ENCODE measurements around the gene LEPROT. TPM values are rescaled to one million over a fixed set of nuclear protein-coding genes. Genes with fewer than 3 reads are reported as not detected.

Gene LEPROT
- total RNA-seq, 1 donor from 2014 or later: 31.0 TPM

- H3K4me3 Mint-ChIP-seq: no peak overlapping the region
- peaks cover 4% of the 10 kb centered on the region for H3K4me1 Mint-ChIP-seq
- no peak for TF ChIP-seq CTCF (conservative IDR thresholded peaks at IDR 0.05)
- no peak overlapping the region for H3K27ac Mint-ChIP-seq (ENCODE audit: unreplicated experiment)
- H3K9me3 Mint-ChIP-seq: no peaks in the 10 kb centered on the region
- H3K36me3 Mint-ChIP-seq (ENCODE audit: low read depth): no peaks in the 10 kb centered on the region
- no peak for DNase-seq (ENCODE audit: low read depth, low spot score)
- no peaks in the 10 kb centered on the region for H3K27me3 Mint-ChIP-seq (ENCODE audit: low read depth)
These were observed 58.0 kb downstream of the LEPROT start for GRCh38 chr1:65478379-65479026.

GRCh38 chr1:65479554-65480204 lies 59.2 kb downstream of the LEPROT start:
- no peak for TF ChIP-seq CTCF (conservative IDR thresholded peaks at IDR 0.05)
- Mint-ChIP-seq H3K36me3 (ENCODE audit: low read depth) (no peaks in the 10 kb centered on the region), H3K4me1 (peaks cover 4% of the 10 kb centered on the region), H3K4me3 (no peak overlapping the region), H3K27ac (ENCODE audit: unreplicated experiment) (no peak overlapping the region), H3K27me3 (ENCODE audit: low read depth) (no peaks in the 10 kb centered on the region), H3K9me3 (no peaks in the 10 kb centered on the region)
- DNase-seq (ENCODE audit: low read depth, low spot score): no peak

- Mint-ChIP-seq H3K4me3 (no peak overlapping the region), H3K36me3 (ENCODE audit: low read depth) (no peaks in the 10 kb centered on the region), H3K9me3 (no peaks in the 10 kb centered on the region), H3K27me3 (ENCODE audit: low read depth) (no peaks in the 10 kb centered on the region), H3K4me1 (peaks cover 4% of the 10 kb centered on the region), H3K27ac (ENCODE audit: unreplicated experiment) (no peak overlapping the region)
- no peak for DNase-seq (ENCODE audit: low read depth, low spot score)
- TF ChIP-seq CTCF (conservative IDR thresholded peaks at IDR 0.05): no peak
These were observed 60.4 kb downstream of the LEPROT start for GRCh38 chr1:65480684-65481405.

- no peaks in the 10 kb centered on the region for H3K36me3 Mint-ChIP-seq (ENCODE audit: low read depth)
- H3K4me1 Mint-ChIP-seq: no peaks in the 10 kb centered on the region
- no peak for TF ChIP-seq CTCF (conservative IDR thresholded peaks at IDR 0.05)
- no peaks in the 10 kb centered on the region for H3K27me3 Mint-ChIP-seq (ENCODE audit: low read depth)
- DNase-seq (ENCODE audit: low read depth, low spot score): no peak
- H3K4me3 Mint-ChIP-seq: no peak overlapping the region
- no peak overlapping the region for H3K27ac Mint-ChIP-seq (ENCODE audit: unreplicated experiment)
- no peaks in the 10 kb centered on the region for H3K9me3 Mint-ChIP-seq
These were observed 63.7 kb downstream of the LEPROT start for GRCh38 chr1:65483993-65484754.

Other genes with a start within 250 kb of the LEPROT start
- 2.0 and 2.4 TPM in 2 replicates for gene DNAJC6, start 111.1 kb upstream of the LEPROT start, total RNA-seq
- gene LEPR, start within 50 bp of the LEPROT start, total RNA-seq: 2.5 and 2.7 TPM in 2 replicates

Data from neural crest cell (in vitro differentiated cells).